Common myeloid progenitor, CD34-positive (primary cell): Measurements from ENCODE around the gene EIF2S3B.

Source experiments
- CTCF ChIA-PET: fragments of 350-600 bp; sonication (Branson Sonifier 250); formaldehyde crosslinking; loops from one replicate; lab custom pipeline; 2021; ENCODE audit warnings: antibody characterized with exemption; lab: Charles Lee
- POLR2A ChIA-PET: fragments of 350-600 bp; sonication (Branson Sonifier 250); formaldehyde crosslinking; loops from one replicate; lab custom pipeline; 2021; ENCODE audit warnings: antibody characterized with exemption; lab: Charles Lee
- DNase-seq, 3 donors: peaks; one replicate each; pipeline versions ENCODE4 v3.0.0 to v3.0.0-alpha.2; 2013
- H3K27ac ChIP-seq, 2 experiments: 1 replicate in 1 of 2; 2 replicates in 1 of 2; pipeline ENCODE4 v1.7.0; 2013; ENCODE audit warnings: inconsistent platforms in 2 of 2, low read length in 2 of 2, mild to moderate bottlenecking in 2 of 2, low read depth in 1 of 2, moderate library complexity in 1 of 2; ENCODE audit not compliant: severe bottlenecking in 2 of 2, insufficient read depth in 1 of 2, poor library complexity in 1 of 2
- H3K27me3 ChIP-seq, 5 experiments: replicated peaks in 2 of 5; 1 replicate in 3 of 5; 2 replicates in 2 of 5; pipeline versions ENCODE4 v1.6.1 to v1.7.0; 2013; ENCODE audit warnings: low read length in 4 of 5, mild to moderate bottlenecking in 2 of 5, moderate library complexity in 2 of 5, inconsistent platforms in 1 of 5; ENCODE audit not compliant: insufficient read depth in 5 of 5, control insufficient read depth in 4 of 5
- H3K36me3 ChIP-seq, 4 experiments: 1 replicate in 2 of 4; 2 replicates in 2 of 4; pipeline versions ENCODE4 v1.6.1 to v1.7.0; 2013; ENCODE audit warnings: low read length in 3 of 4, control low read depth in 1 of 4, mild to moderate bottlenecking in 1 of 4; ENCODE audit not compliant: control insufficient read depth in 4 of 4, insufficient read depth in 4 of 4
- H3K4me1 ChIP-seq, 4 experiments: 1 replicate in 3 of 4; 2 replicates in 1 of 4; pipeline versions ENCODE4 v1.6.1 to v1.7.1; 2013; ENCODE audit warnings: low read length in 3 of 4, mild to moderate bottlenecking in 3 of 4, control low read depth in 1 of 4, inconsistent platforms in 1 of 4, moderate library complexity in 1 of 4; ENCODE audit not compliant: control insufficient read depth in 4 of 4, insufficient read depth in 4 of 4; ENCODE audit errors: control extremely low read depth in 1 of 4
- H3K4me3 ChIP-seq, 7 experiments: 1 replicate in 4 of 7; 2 replicates in 3 of 7; pipeline versions ENCODE4 v1.5.1 to v1.7.0; 2013; ENCODE audit warnings: mild to moderate bottlenecking in 7 of 7, low read length in 6 of 7, moderate library complexity in 6 of 7, inconsistent platforms in 2 of 7, low read depth in 2 of 7, control low read depth in 1 of 7; ENCODE audit not compliant: insufficient read depth in 4 of 7, control insufficient read depth in 1 of 7; ENCODE audit errors: extremely low read depth in 1 of 7
- H3K9me3 ChIP-seq, 5 experiments: 1 replicate in 4 of 5; 2 replicates in 1 of 5; pipeline versions ENCODE4 v1.6.1 to v1.7.1; 2013; ENCODE audit warnings: low read length in 4 of 5, mild to moderate bottlenecking in 2 of 5, inconsistent platforms in 1 of 5, low read depth in 1 of 5, moderate library complexity in 1 of 5; ENCODE audit not compliant: control insufficient read depth in 4 of 5, insufficient read depth in 2 of 5; ENCODE audit errors: control extremely low read depth in 1 of 5
- WGBS: methylation state at CpG from one replicate; pipeline ENCODE4 v1.1.5; 2013; ENCODE audit not compliant: insufficient coverage; 5-methylcytosine and 5-hydroxymethylcytosine counted together

Gene EIF2S3B

GRCh38 chr12:10512798-10513197, 7.1 kb downstream of the EIF2S3B start:
- Histone ChIP-seq H3K27ac (no peak overlapping the region), H3K27me3 (peaks cover 0 to 4% (median 0%) of the 10 kb centered on the region in 5 experiments), H3K4me3 (no peak overlapping the region), H3K4me1 (no peaks in the 10 kb centered on the region), H3K9me3 (peaks cover 0 to 3% (median 0%) of the 10 kb centered on the region in 5 experiments), H3K36me3 (no peaks in the 10 kb centered on the region)
- POLR2A ChIA-PET, result no interaction called here
- no CpG with 5 or more reads among the region's 4 CpGs for WGBS
- CTCF ChIA-PET, result no interaction called here
- no peak for DNase-seq

- Histone ChIP-seq H3K27me3 (no peaks in the 10 kb centered on the region), H3K9me3 (no peaks in the 10 kb centered on the region), H3K4me1 (no peaks in the 10 kb centered on the region), H3K27ac (no peak overlapping the region), H3K36me3 (no peaks in the 10 kb centered on the region), H3K4me3 (no peak overlapping the region)
- ChIA-PET CTCF (no interaction called here), POLR2A (no interaction called here)
- DNase-seq, result no peak
- no CpG with 5 or more reads among the region's 2 CpGs for WGBS
These were observed 15.9 kb downstream of the EIF2S3B start for GRCh38 chr12:10521555-10521954.

- POLR2A ChIA-PET, result no interaction called here
- WGBS, result no CpG with 5 or more reads among the region's 2 CpGs
- Histone ChIP-seq H3K27me3 (no peaks in the 10 kb centered on the region), H3K9me3 (no peaks in the 10 kb centered on the region), H3K27ac (no peak overlapping the region), H3K4me3 (no peak overlapping the region), H3K36me3 (no peaks in the 10 kb centered on the region), H3K4me1 (no peaks in the 10 kb centered on the region)
- DNase-seq, result no peak
- CTCF ChIA-PET, result no interaction called here
These were observed 22.7 kb downstream of the EIF2S3B start for GRCh38 chr12:10528174-10528953.

GRCh38 chr12:10529603-10530002, 23.9 kb downstream of the EIF2S3B start:
- Histone ChIP-seq H3K36me3 (no peaks in the 10 kb centered on the region), H3K9me3 (no peaks in the 10 kb centered on the region), H3K4me3 (no peak overlapping the region), H3K4me1 (no peaks in the 10 kb centered on the region), H3K27me3 (no peaks in the 10 kb centered on the region), H3K27ac (no peak overlapping the region)
- DNase-seq, result no peak
- 100% methylated on average over 1 of the region's 3 CpGs for WGBS
- POLR2A ChIA-PET, result no interaction called here
- CTCF ChIA-PET, result no interaction called here

DNA sequence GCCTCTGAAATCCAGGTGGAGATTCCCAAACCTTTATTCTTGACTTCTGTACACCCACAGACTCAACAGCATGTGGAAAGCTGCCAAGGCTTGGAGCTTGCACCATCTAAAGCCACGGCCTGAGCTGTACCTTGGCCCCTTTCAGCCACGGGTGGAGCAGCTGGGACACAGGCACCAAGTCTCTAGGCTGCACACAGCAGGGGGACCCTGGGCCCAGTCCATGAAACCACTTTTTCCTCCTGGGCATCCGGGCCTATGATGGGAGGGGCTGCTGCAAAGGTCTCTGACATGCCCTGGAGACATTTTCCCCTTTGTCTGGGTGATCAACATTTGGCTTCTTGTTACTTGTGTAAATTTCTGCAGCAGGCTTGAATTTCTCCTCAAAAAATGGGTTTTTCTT, 32.0 kb downstream of the EIF2S3B start:
- no peaks in the 10 kb centered on the region for H3K9me3 ChIP-seq
- no peak overlapping the region for H3K27ac ChIP-seq
- no peaks in the 10 kb centered on the region for H3K27me3 ChIP-seq
- H3K4me1 ChIP-seq, result peaks cover 0 to 7% (median 0%) of the 10 kb centered on the region in 4 experiments
- DNase-seq, result no peak
- CTCF ChIA-PET, result interaction anchor here (1.0 kb wide), 1 partner anchor 20 kb away, joined by 3 read pairs; no protein-coding TSS in a partner anchor
- 93% methylated on average over 3 of the region's 3 CpGs for WGBS
- no peak overlapping the region for H3K4me3 ChIP-seq
- no peaks in the 10 kb centered on the region for H3K36me3 ChIP-seq
- POLR2A ChIA-PET, result no interaction called here

DNA sequence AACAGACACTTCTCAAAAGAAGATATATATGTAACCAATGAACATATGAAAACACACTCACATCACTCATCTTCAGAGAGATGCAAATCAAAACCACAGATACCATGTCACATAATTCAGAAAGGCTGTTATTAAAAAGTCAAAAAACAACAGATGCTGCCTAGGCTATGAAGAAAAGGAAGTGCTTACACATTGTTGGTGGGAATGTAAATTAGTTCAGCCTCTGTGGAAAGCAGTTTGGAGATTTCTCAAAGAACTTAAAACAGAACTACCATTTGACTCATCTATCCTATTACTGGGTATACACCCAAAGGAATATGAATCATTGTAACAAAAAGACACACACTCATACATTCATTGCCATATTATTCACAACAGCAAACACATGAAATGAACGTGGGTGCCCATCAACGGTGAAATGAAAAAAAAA, 35.1 kb downstream of the EIF2S3B start:
- Histone ChIP-seq H3K4me3 (no peak overlapping the region), H3K27me3 (no peaks in the 10 kb centered on the region), H3K4me1 (peaks cover 0 to 7% (median 0%) of the 10 kb centered on the region in 4 experiments), H3K27ac (no peak overlapping the region), H3K36me3 (no peaks in the 10 kb centered on the region), H3K9me3 (no peaks in the 10 kb centered on the region)
- DNase-seq, result peak in 2 of 3 donors; percentile 64 to 79
- POLR2A ChIA-PET, result no interaction called here
- WGBS, result no CpG with 5 or more reads among the region's 2 CpGs
- CTCF ChIA-PET, result interaction anchor here (0.7 to 1.0 kb wide), 2 partner anchors 8 to 21 kb away, joined by 3 to 5 read pairs; no protein-coding TSS in a partner anchor

DNA sequence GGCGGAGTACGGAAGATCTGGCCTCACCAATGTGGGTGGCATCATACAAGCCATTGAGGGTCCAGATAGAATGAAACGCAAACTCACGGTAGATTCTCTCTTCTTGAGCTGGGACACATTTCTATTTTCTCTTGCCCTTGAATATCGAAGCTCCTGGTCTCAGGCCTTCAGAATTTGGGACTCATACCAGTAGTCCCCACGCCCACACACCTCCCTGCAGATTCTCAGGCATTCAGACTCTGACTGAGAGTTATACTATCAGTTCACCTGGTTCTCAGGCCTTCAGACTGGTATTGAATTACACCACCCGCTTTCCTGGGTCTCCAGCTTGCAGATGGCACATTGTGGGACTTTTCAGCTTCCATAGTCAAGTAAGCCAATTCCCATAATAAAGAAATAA, 37.8 kb downstream of the EIF2S3B start:
- Histone ChIP-seq H3K4me1 (peaks cover 0 to 7% (median 0%) of the 10 kb centered on the region in 4 experiments), H3K36me3 (no peaks in the 10 kb centered on the region), H3K4me3 (no peak overlapping the region), H3K27me3 (no peaks in the 10 kb centered on the region), H3K27ac (no peak overlapping the region), H3K9me3 (no peaks in the 10 kb centered on the region)
- ChIA-PET CTCF (no interaction called here), POLR2A (no interaction called here)
- no peak for DNase-seq
- 78% methylated on average over 6 of the region's 7 CpGs for WGBS
